ENCODE results near the gene HECW1.

DNA sequence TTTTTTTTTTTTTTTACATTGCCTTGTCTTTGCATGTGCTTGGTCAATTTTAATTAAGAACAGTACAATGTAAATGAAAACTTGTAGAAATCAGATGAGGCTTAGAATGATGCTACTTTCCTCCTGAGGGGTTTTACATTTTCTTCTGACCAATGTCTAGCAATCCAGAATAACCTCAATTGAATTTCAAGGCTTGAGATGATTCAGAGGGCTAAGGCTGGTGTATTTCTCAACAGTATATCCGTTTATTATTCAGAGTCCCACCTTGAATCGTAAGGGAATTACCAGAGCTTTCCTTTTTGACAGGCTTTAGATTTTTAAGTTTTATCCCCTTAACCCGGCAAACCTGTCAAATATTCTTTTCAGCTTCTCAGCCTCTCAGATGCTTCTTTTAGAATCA, 239.2 kb downstream of the HECW1 start:
- TF ChIP-seq, protein P1, sequence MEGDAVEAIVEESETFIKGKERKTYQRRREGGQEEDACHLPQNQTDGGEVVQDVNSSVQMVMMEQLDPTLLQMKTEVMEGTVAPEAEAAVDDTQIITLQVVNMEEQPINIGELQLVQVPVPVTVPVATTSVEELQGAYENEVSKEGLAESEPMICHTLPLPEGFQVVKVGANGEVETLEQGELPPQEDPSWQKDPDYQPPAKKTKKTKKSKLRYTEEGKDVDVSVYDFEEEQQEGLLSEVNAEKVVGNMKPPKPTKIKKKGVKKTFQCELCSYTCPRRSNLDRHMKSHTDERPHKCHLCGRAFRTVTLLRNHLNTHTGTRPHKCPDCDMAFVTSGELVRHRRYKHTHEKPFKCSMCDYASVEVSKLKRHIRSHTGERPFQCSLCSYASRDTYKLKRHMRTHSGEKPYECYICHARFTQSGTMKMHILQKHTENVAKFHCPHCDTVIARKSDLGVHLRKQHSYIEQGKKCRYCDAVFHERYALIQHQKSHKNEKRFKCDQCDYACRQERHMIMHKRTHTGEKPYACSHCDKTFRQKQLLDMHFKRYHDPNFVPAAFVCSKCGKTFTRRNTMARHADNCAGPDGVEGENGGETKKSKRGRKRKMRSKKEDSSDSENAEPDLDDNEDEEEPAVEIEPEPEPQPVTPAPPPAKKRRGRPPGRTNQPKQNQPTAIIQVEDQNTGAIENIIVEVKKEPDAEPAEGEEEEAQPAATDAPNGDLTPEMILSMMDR (IDR thresholded peaks at IDR 0.05): no peak
- no peak for TF ChIP-seq EZH2 (IDR thresholded peaks at IDR 0.05; ENCODE audit: borderline replicate concordance, insufficient read depth, low read depth, low read length, poor library complexity, severe bottlenecking)

Measured in B cell (primary cell).